ENCODE data around the gene SNAP91. TPM values are rescaled to one million over a fixed set of nuclear protein-coding genes. Genes with fewer than 3 reads are reported as not detected.

The SNAP91 gene
- total RNA-seq, 1 experiment from 2014 or later, result not detected

GRCh38 chr6:83597511-83597910 is 111.4 kb downstream of the SNAP91 start:
- DNase-seq, result no peak
- intact Hi-C loops (cut with micrococcal nuclease; ENCODE audit: unreplicated experiment), result no loop called here
- Mint-ChIP-seq H3K9me3 (ENCODE audit: unreplicated experiment) (no peaks in the 10 kb centered on the region), H3K27ac (ENCODE audit: unreplicated experiment) (no peak overlapping the region), H3K4me1 (ENCODE audit: low read depth, unreplicated experiment) (peaks cover 16% of the 10 kb centered on the region), H3K4me3 (ENCODE audit: unreplicated experiment) (no peak overlapping the region), H3K27me3 (ENCODE audit: insufficient read depth, unreplicated experiment) (peaks cover 3% of the 10 kb centered on the region), H3K36me3 (ENCODE audit: insufficient read depth, unreplicated experiment) (no peaks in the 10 kb centered on the region)
- ChIA-PET POLR2A (no interaction called here), CTCF (interaction anchor here (0.9 kb wide), 1 partner anchor 61 kb away, joined by 4 read pairs; no protein-coding TSS in a partner anchor)
- no peaks in the 10 kb centered on the region for H3K9me3 ChIP-seq
- no peak overlapping the region for H3K4me3 ChIP-seq (ENCODE audit: low read depth, low read length)
- TF ChIP-seq, protein P1, sequence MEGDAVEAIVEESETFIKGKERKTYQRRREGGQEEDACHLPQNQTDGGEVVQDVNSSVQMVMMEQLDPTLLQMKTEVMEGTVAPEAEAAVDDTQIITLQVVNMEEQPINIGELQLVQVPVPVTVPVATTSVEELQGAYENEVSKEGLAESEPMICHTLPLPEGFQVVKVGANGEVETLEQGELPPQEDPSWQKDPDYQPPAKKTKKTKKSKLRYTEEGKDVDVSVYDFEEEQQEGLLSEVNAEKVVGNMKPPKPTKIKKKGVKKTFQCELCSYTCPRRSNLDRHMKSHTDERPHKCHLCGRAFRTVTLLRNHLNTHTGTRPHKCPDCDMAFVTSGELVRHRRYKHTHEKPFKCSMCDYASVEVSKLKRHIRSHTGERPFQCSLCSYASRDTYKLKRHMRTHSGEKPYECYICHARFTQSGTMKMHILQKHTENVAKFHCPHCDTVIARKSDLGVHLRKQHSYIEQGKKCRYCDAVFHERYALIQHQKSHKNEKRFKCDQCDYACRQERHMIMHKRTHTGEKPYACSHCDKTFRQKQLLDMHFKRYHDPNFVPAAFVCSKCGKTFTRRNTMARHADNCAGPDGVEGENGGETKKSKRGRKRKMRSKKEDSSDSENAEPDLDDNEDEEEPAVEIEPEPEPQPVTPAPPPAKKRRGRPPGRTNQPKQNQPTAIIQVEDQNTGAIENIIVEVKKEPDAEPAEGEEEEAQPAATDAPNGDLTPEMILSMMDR (IDR thresholded peaks at IDR 0.05; ENCODE audit: insufficient read depth in 1 of 2, low read depth in 1 of 2, low read length in 1 of 2, severe bottlenecking in 1 of 2, unreplicated experiment in 1 of 2), result no peak
- H3K4me1 ChIP-seq, result no peaks in the 10 kb centered on the region
- no peaks in the 10 kb centered on the region for H3K36me3 ChIP-seq (ENCODE audit: control insufficient read depth, insufficient read depth, low read length)
- no TSS peak for BruUV-seq (replicated peaks)
- H3K27me3 ChIP-seq (replicated peaks; ENCODE audit: control insufficient read depth, insufficient read depth, low read length), result no peaks in the 10 kb centered on the region

- CTCF ChIA-PET, result interaction anchor here (0.6 to 0.9 kb wide), 2 partner anchors 23 to 61 kb away, joined by 3 to 4 read pairs; no protein-coding TSS in a partner anchor
- H3K9me3 Mint-ChIP-seq (ENCODE audit: unreplicated experiment), result no peaks in the 10 kb centered on the region
- POLR2A ChIA-PET, result no interaction called here
- no peak for DNase-seq
- H3K36me3 Mint-ChIP-seq (ENCODE audit: insufficient read depth, unreplicated experiment), result no peaks in the 10 kb centered on the region
- H3K27ac Mint-ChIP-seq (ENCODE audit: unreplicated experiment), result no peak overlapping the region
- H3K4me3 Mint-ChIP-seq (ENCODE audit: unreplicated experiment), result no peak overlapping the region
- intact Hi-C loops (cut with micrococcal nuclease; ENCODE audit: unreplicated experiment), result no loop called here
- H3K27me3 Mint-ChIP-seq (ENCODE audit: insufficient read depth, unreplicated experiment), result peaks cover 3% of the 10 kb centered on the region
- no TSS peak for BruUV-seq (replicated peaks)
- peaks cover 16% of the 10 kb centered on the region for H3K4me1 Mint-ChIP-seq (ENCODE audit: low read depth, unreplicated experiment)
- Histone ChIP-seq H3K4me3 (ENCODE audit: low read depth, low read length) (no peak overlapping the region), H3K4me1 (no peaks in the 10 kb centered on the region), H3K36me3 (ENCODE audit: control insufficient read depth, insufficient read depth, low read length) (no peaks in the 10 kb centered on the region), H3K9me3 (no peaks in the 10 kb centered on the region), H3K27me3 (replicated peaks; ENCODE audit: control insufficient read depth, insufficient read depth, low read length) (no peaks in the 10 kb centered on the region)
- TF ChIP-seq, protein P1 (IDR thresholded peaks at IDR 0.05; ENCODE audit: insufficient read depth in 1 of 2, low read depth in 1 of 2, low read length in 1 of 2, severe bottlenecking in 1 of 2, unreplicated experiment in 1 of 2), result no peak
These were observed 111.8 kb downstream of the SNAP91 start for GRCh38 chr6:83597051-83597450.

DNA sequence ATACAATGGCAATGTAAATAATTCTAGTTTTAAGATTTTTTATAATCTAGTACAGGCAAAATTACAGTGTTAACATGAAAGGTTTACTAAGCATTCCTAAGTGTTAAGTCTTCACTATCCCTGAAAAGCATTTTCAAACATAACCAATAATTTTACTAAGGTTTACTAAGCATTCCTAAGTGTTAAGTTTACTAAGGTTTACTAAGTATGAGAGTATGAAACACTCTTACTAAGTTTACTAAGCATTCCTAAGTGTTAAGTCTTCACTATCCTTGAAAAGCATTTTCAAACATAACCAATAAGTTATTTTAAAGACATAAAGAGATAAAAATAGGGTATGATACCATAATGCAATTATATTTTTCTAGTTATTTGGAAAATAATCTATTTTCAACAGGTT is 114.0 kb downstream of the SNAP91 start:
- Histone ChIP-seq H3K4me1 (no peaks in the 10 kb centered on the region), H3K9me3 (no peaks in the 10 kb centered on the region), H3K36me3 (ENCODE audit: control insufficient read depth, insufficient read depth, low read length) (no peaks in the 10 kb centered on the region), H3K27me3 (replicated peaks; ENCODE audit: control insufficient read depth, insufficient read depth, low read length) (no peaks in the 10 kb centered on the region), H3K4me3 (ENCODE audit: low read depth, low read length) (no peak overlapping the region)
- POLR2A ChIA-PET, result no interaction called here
- Mint-ChIP-seq H3K9me3 (ENCODE audit: unreplicated experiment) (no peaks in the 10 kb centered on the region), H3K36me3 (ENCODE audit: insufficient read depth, unreplicated experiment) (no peaks in the 10 kb centered on the region), H3K27ac (ENCODE audit: unreplicated experiment) (no peak overlapping the region), H3K4me1 (ENCODE audit: low read depth, unreplicated experiment) (peaks cover 7% of the 10 kb centered on the region), H3K4me3 (ENCODE audit: unreplicated experiment) (no peak overlapping the region), H3K27me3 (ENCODE audit: insufficient read depth, unreplicated experiment) (peaks cover 3% of the 10 kb centered on the region)
- DNase-seq, result no peak
- intact Hi-C loops (cut with micrococcal nuclease; ENCODE audit: unreplicated experiment), result no loop called here
- CTCF ChIA-PET, result no interaction called here
- BruUV-seq (replicated peaks), result no TSS peak
- TF ChIP-seq, protein P1 (IDR thresholded peaks at IDR 0.05; ENCODE audit: insufficient read depth in 1 of 2, low read depth in 1 of 2, low read length in 1 of 2, severe bottlenecking in 1 of 2, unreplicated experiment in 1 of 2), result no peak
